Nephron (organoid): ENCODE measurements around the gene CEACAM4.
"Not testable (repeated sequence)": the region's sequence is repeated elsewhere in the genome, so short reads cannot be mapped to it uniquely, and the experiment has no call there.

Experiments
- H3K27ac Mint-ChIP-seq, 3 experiments: 2 replicates each; pipeline ENCODE4 v1.8.0; 2020; ENCODE audit warnings: mixed read lengths in 3 of 3, mild to moderate bottlenecking in 2 of 3, moderate library complexity in 1 of 3
- H3K27me3 Mint-ChIP-seq: 2 replicates; pipeline ENCODE4 v1.8.0; 2021; ENCODE audit warnings: low read depth, mild to moderate bottlenecking, moderate library complexity, mixed read lengths
- H3K36me3 Mint-ChIP-seq: 2 replicates; pipeline ENCODE4 v1.8.0; 2020; ENCODE audit warnings: low read depth, mixed read lengths
- H3K4me1 Mint-ChIP-seq: 2 replicates; pipeline ENCODE4 v1.8.0; 2020; ENCODE audit warnings: mixed read lengths
- H3K4me3 Mint-ChIP-seq, 3 experiments: 2 replicates each; pipeline ENCODE4 v1.8.0; 2020; ENCODE audit warnings: mild to moderate bottlenecking in 3 of 3, mixed read lengths in 3 of 3, moderate library complexity in 2 of 3
- H3K9me3 Mint-ChIP-seq: 2 replicates; pipeline ENCODE4 v1.8.0; 2020; ENCODE audit warnings: mixed read lengths
- TF ChIP-seq, protein P1 (sequence below), 3 experiments: fragments of 200-600 bp; sonication (generic); IDR thresholded peaks; one replicate each; pipeline ENCODE4 v1.5.0; 2021; ENCODE audit warnings: antibody characterized with exemption in 3 of 3; ENCODE audit not compliant: unreplicated experiment in 3 of 3

The CEACAM4 gene

GRCh38 chr19:41626877-41627276 is at the start of gene CEACAM4:
TSS of gene CEACAM4 (minus strand) at chr19:41627074. CDS start at chr19:41626963, 111 bp downstream.
- Mint-ChIP-seq H3K27ac (no peak within 1 kb of the TSS), H3K4me3 (no peak within 1 kb of the TSS), H3K36me3 (no peaks in the 10 kb centered on the region), H3K9me3 (peaks cover 33% of the 10 kb centered on the region), H3K27me3 (peaks cover 5% of the 10 kb centered on the region), H3K4me1 (no peaks in the 10 kb centered on the region)
- TF ChIP-seq, protein P1, sequence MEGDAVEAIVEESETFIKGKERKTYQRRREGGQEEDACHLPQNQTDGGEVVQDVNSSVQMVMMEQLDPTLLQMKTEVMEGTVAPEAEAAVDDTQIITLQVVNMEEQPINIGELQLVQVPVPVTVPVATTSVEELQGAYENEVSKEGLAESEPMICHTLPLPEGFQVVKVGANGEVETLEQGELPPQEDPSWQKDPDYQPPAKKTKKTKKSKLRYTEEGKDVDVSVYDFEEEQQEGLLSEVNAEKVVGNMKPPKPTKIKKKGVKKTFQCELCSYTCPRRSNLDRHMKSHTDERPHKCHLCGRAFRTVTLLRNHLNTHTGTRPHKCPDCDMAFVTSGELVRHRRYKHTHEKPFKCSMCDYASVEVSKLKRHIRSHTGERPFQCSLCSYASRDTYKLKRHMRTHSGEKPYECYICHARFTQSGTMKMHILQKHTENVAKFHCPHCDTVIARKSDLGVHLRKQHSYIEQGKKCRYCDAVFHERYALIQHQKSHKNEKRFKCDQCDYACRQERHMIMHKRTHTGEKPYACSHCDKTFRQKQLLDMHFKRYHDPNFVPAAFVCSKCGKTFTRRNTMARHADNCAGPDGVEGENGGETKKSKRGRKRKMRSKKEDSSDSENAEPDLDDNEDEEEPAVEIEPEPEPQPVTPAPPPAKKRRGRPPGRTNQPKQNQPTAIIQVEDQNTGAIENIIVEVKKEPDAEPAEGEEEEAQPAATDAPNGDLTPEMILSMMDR (IDR thresholded peaks at IDR 0.05; ENCODE audit: unreplicated experiment in 3 of 3): no peak

- Mint-ChIP-seq H3K36me3 (no peaks in the 10 kb centered on the region), H3K27me3 (no peaks in the 10 kb centered on the region), H3K4me3 (no peak overlapping the region), H3K27ac (no peak overlapping the region), H3K9me3 (peaks cover 19% of the 10 kb centered on the region), H3K4me1 (no peaks in the 10 kb centered on the region)
- TF ChIP-seq, protein P1 (IDR thresholded peaks at IDR 0.05; ENCODE audit: unreplicated experiment in 3 of 3): no peak
Observed at GRCh38 chr19:41671486-41671885, 44.6 kb upstream of the CEACAM4 start.

DNA sequence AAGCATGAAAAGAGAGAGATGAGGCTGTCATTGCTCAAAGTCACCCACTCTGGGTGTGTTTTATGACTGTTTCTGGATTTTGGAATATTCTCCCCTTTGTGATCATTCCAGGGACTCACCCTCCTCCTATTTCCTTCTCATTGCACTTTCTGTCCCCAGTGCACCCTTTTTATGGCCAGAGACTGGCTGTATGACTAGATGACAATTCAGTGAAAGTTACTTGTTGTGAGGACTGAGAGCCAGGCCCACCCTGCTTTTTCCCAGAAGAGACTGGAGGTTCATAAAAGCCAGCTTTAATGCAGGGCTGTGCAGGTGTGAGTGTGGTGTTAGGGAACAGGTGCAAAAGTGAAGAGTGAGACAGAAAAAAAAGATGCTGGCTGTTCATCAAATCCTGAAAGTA is 43.9 kb upstream of the CEACAM4 start:
- Mint-ChIP-seq H3K9me3 (peaks cover 23% of the 10 kb centered on the region), H3K4me3 (no peak overlapping the region), H3K36me3 (no peaks in the 10 kb centered on the region), H3K27me3 (no peaks in the 10 kb centered on the region), H3K4me1 (no peaks in the 10 kb centered on the region), H3K27ac (no peak overlapping the region)
- TF ChIP-seq, protein P1 (IDR thresholded peaks at IDR 0.05; ENCODE audit: unreplicated experiment in 3 of 3): no peak

- TF ChIP-seq, protein P1 (IDR thresholded peaks at IDR 0.05; ENCODE audit: unreplicated experiment in 3 of 3): no peak
- Mint-ChIP-seq H3K27ac (no peak overlapping the region), H3K4me3 (no peak overlapping the region), H3K27me3 (no peaks in the 10 kb centered on the region), H3K36me3 (no peaks in the 10 kb centered on the region), H3K4me1 (no peaks in the 10 kb centered on the region), H3K9me3 (peaks cover 40% of the 10 kb centered on the region)
Observed at GRCh38 chr19:41668315-41668714, 41.4 kb upstream of the CEACAM4 start.

DNA sequence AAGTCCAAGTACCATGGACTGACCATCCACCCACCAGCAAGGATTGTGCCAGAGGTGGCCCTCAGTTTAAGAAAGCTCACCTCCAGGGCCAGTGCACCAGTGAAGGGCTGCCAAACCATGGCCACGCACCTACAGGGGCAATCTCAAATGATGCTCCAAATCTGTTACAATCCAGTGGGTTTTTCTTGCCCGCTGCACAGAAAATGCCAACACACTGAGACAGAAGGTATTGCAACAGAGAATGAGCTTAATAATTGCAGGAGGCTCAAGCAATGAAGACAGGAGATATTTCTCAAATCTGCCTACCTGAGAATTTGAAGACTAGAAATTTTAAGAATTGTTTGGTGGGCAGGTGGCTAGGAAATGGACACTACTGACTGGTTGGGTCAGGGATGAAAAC is 39.2 kb upstream of the CEACAM4 start:
- Mint-ChIP-seq H3K36me3 (no peaks in the 10 kb centered on the region), H3K4me1 (no peaks in the 10 kb centered on the region), H3K9me3 (peaks cover 48% of the 10 kb centered on the region), H3K4me3 (no peak overlapping the region), H3K27ac (no peak overlapping the region), H3K27me3 (no peaks in the 10 kb centered on the region)
- TF ChIP-seq, protein P1 (IDR thresholded peaks at IDR 0.05; ENCODE audit: unreplicated experiment in 3 of 3): no peak

DNA sequence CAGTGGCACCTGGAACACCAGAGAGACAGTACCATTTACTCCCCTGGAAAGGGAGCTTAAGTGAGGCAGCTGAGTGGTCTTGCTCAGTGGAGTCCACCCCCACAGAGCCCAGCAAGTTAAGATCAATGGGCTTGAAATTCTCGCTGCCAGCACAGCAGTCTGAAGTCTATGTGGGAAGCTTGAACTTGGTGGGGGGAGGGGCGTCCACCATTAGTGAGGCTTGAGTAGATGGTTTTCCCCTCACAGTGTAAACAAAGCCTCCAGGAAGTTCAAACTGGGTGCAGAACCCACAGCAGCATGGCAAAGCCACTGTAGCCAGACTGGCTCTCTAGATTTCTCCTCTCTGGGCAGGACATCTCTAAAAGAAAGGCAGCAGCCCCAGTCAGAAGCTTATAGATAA is 30.3 kb upstream of the CEACAM4 start:
- TF ChIP-seq, protein P1 (IDR thresholded peaks at IDR 0.05; ENCODE audit: unreplicated experiment in 3 of 3): no peak
- Mint-ChIP-seq H3K4me3 (no peak overlapping the region), H3K27ac (no peak overlapping the region), H3K9me3 (peaks cover 36% of the 10 kb centered on the region), H3K4me1 (no peaks in the 10 kb centered on the region), H3K36me3 (no peaks in the 10 kb centered on the region), H3K27me3 (no peaks in the 10 kb centered on the region)

DNA sequence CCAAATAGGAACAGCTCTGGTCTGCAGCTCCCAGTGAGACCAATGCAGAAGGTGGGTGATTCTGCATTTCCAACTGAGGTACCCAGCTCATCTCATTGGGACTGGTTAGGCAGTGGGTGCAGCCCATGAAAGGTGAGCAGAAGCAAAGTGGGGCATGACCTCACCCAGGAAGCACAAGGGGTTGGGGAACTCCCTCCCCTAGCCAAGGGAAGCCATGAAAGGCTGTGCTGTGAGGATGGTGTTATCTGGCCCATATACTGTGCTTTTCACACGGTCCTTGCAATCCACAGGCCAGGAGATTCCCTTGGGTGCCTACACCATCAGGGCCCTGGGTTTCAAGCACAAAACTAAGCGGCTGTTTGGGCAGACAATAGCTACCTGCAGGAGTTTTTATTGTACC is 29.9 kb upstream of the CEACAM4 start:
- not testable (repeated sequence) for H3K4me3 Mint-ChIP-seq, H3K27me3 Mint-ChIP-seq, H3K4me1 Mint-ChIP-seq, H3K27ac Mint-ChIP-seq, H3K36me3 Mint-ChIP-seq
- peaks cover 32% of the 10 kb centered on the region for H3K9me3 Mint-ChIP-seq
